Erythroblast (primary cell): ENCODE measurements around the gene PCDHB11.

Experiments
- GATA1 ChIP-seq: IDR thresholded peaks from 2 replicates; pipeline ENCODE4 v1.6.1; 2011; ENCODE audit warnings: low read depth, mild to moderate bottlenecking, control low read depth, low read length, moderate library complexity
- POLR2A ChIP-seq: IDR thresholded peaks from 2 replicates; pipeline ENCODE4 v1.6.1; 2011; ENCODE audit warnings: mild to moderate bottlenecking, low read length

- TF ChIP-seq POLR2A = no peak
- no peak for TF ChIP-seq GATA1
Observed at GRCh38 chr5:141149812-141150211, 49.6 kb upstream of the PCDHB11 start, which contains the start of gene PCDHB6.
